H9 (cell line): Measurements from ENCODE around the gene PM20D1. TPM values are rescaled to one million over a fixed set of nuclear protein-coding genes. Genes with fewer than 3 reads are reported as not detected.

ENCODE experiments used
- DNase-seq: peaks from one replicate; pipeline ENCODE4 v3.0.0-alpha.2; 2017
- H2AFZ ChIP-seq: one replicate; pipeline ENCODE4 v1.6.1; 2013; ENCODE audit warnings: mild to moderate bottlenecking, low read length, control low read depth, moderate library complexity
- H2AK5ac ChIP-seq: 2 replicates; pipeline ENCODE4 v1.6.1; 2013; ENCODE audit warnings: low read length, control low read depth, mixed read lengths; ENCODE audit not compliant: insufficient read length
- H2BK120ac ChIP-seq: one replicate; pipeline ENCODE4 v1.6.1; 2013; ENCODE audit warnings: low read depth, mild to moderate bottlenecking, low read length, control low read depth, inconsistent platforms; ENCODE audit not compliant: poor library complexity, severe bottlenecking
- H2BK12ac ChIP-seq: 2 replicates; pipeline ENCODE4 v1.6.1; 2013; ENCODE audit warnings: low read length, control low read depth, mixed read lengths, low read depth; ENCODE audit not compliant: insufficient read length
- H2BK15ac ChIP-seq: 2 replicates; pipeline ENCODE4 v1.6.1; 2013; ENCODE audit warnings: low read depth, low read length, control low read depth
- H2BK20ac ChIP-seq: one replicate; pipeline ENCODE4 v1.6.1; 2013; ENCODE audit warnings: low read depth, mild to moderate bottlenecking, low read length, control low read depth, inconsistent platforms; ENCODE audit not compliant: poor library complexity, severe bottlenecking
- H2BK5ac ChIP-seq: 2 replicates; pipeline ENCODE4 v1.6.1; 2013; ENCODE audit warnings: low read length, control low read depth, mixed read lengths; ENCODE audit not compliant: insufficient read length
- H3K14ac ChIP-seq: 2 replicates; pipeline ENCODE4 v1.6.1; 2013; ENCODE audit warnings: low read length, control low read depth; ENCODE audit not compliant: insufficient read depth
- H3K18ac ChIP-seq: 2 replicates; pipeline ENCODE4 v1.6.1; 2013; ENCODE audit warnings: low read depth, mild to moderate bottlenecking, mixed read lengths, low read length, control low read depth; ENCODE audit not compliant: insufficient read length
- H3K23ac ChIP-seq: 2 replicates; pipeline ENCODE4 v1.6.1; 2013; ENCODE audit warnings: low read length, control low read depth, mixed read lengths, low read depth; ENCODE audit not compliant: insufficient read length
- H3K23me2 ChIP-seq: 2 replicates; pipeline ENCODE4 v1.6.1; 2013; ENCODE audit warnings: low read depth, mild to moderate bottlenecking, mixed read lengths, low read length, control low read depth; ENCODE audit not compliant: insufficient read length, poor library complexity, severe bottlenecking
- H3K27ac ChIP-seq: 2 replicates; pipeline ENCODE4 v1.5.1; 2013; ENCODE audit warnings: low read length, control low read depth, mixed read lengths, low read depth; ENCODE audit not compliant: insufficient read length
- H3K27me3 ChIP-seq: 2 replicates; pipeline ENCODE4 v1.6.1; 2013; ENCODE audit warnings: low read length, control low read depth, inconsistent platforms; ENCODE audit not compliant: insufficient read depth
- H3K4ac ChIP-seq: 2 replicates; pipeline ENCODE4 v1.6.1; 2013; ENCODE audit warnings: low read depth, mild to moderate bottlenecking, control low read depth, inconsistent platforms, low read length, moderate library complexity
- H3K4me1 ChIP-seq: 2 replicates; pipeline ENCODE4 v1.6.1; 2013; ENCODE audit warnings: low read length, control low read depth, inconsistent platforms; ENCODE audit not compliant: insufficient read depth
- H3K4me2 ChIP-seq: 2 replicates; pipeline ENCODE4 v1.6.1; 2013; ENCODE audit warnings: low read length, control low read depth, mixed read lengths; ENCODE audit not compliant: insufficient read length, insufficient read depth
- H3K56ac ChIP-seq: 2 replicates; pipeline ENCODE4 v1.6.1; 2013; ENCODE audit warnings: low read depth, mild to moderate bottlenecking, mixed read lengths, low read length, control low read depth; ENCODE audit not compliant: insufficient read length
- H3K79me1 ChIP-seq: 2 replicates; pipeline ENCODE4 v1.6.1; 2013; ENCODE audit warnings: low read depth, mild to moderate bottlenecking, moderate library complexity, low read length, control low read depth, inconsistent platforms; ENCODE audit not compliant: insufficient read depth, poor library complexity, severe bottlenecking
- H3K79me2 ChIP-seq: 2 replicates; pipeline ENCODE4 v1.6.1; 2013; ENCODE audit warnings: low read length, control low read depth, inconsistent platforms; ENCODE audit not compliant: insufficient read depth
- H3K9ac ChIP-seq: 2 replicates; pipeline ENCODE4 v1.6.1; 2013; ENCODE audit warnings: low read length, control low read depth, mixed read lengths; ENCODE audit not compliant: insufficient read length; ENCODE audit errors: extremely low read depth
- H3K9me3 ChIP-seq: one replicate; pipeline ENCODE4 v1.6.1; 2013; ENCODE audit warnings: low read depth, low read length, inconsistent platforms; ENCODE audit not compliant: control insufficient read depth
- H3T11ph ChIP-seq: one replicate; pipeline ENCODE4 v1.6.1; 2013; ENCODE audit warnings: mild to moderate bottlenecking, low read length, control low read depth, inconsistent platforms
- H4K20me1 ChIP-seq: one replicate; pipeline ENCODE4 v1.6.1; 2013; ENCODE audit not compliant: control insufficient read depth, insufficient read length, insufficient read depth
- H4K5ac ChIP-seq: 2 replicates; pipeline ENCODE4 v1.6.1; 2013; ENCODE audit warnings: low read depth, mild to moderate bottlenecking, mixed read lengths, low read length, control low read depth; ENCODE audit not compliant: insufficient read length
- H4K8ac ChIP-seq: replicated peaks from 2 replicates; pipeline ENCODE4 v1.6.1; 2013; ENCODE audit warnings: low read length, control low read depth, mixed read lengths, low read depth; ENCODE audit not compliant: insufficient read length
- H4K91ac ChIP-seq: 2 replicates; pipeline ENCODE4 v1.6.1; 2013; ENCODE audit warnings: low read depth, mild to moderate bottlenecking, moderate library complexity, mixed read lengths, low read length, control low read depth; ENCODE audit not compliant: insufficient read length
- H3K27ac Mint-ChIP-seq, 3 experiments: 2 replicates in 2 of 3; 3 replicates in 1 of 3; pipeline ENCODE4 v1.8.0; 2020 to 2021; ENCODE audit warnings: mixed read lengths in 3 of 3, mild to moderate bottlenecking in 1 of 3, moderate library complexity in 1 of 3
- H3K27me3 Mint-ChIP-seq: 2 replicates; pipeline ENCODE4 v1.8.0; 2021; ENCODE audit warnings: low read depth, mild to moderate bottlenecking, moderate library complexity, mixed read lengths
- H3K36me3 Mint-ChIP-seq, 3 experiments: 2 replicates in 2 of 3; 3 replicates in 1 of 3; pipeline ENCODE4 v1.8.0; 2020 to 2021; ENCODE audit warnings: low read depth in 3 of 3, mixed read lengths in 3 of 3; ENCODE audit not compliant: insufficient read depth in 1 of 3
- H3K4me1 Mint-ChIP-seq, 2 experiments: 2 replicates each; pipeline ENCODE4 v1.8.0; 2020; ENCODE audit warnings: mixed read lengths in 2 of 2
- H3K4me3 Mint-ChIP-seq, 2 experiments: 2 replicates in 1 of 2; 3 replicates in 1 of 2; pipeline ENCODE4 v1.8.0; 2020 to 2021; ENCODE audit warnings: mild to moderate bottlenecking in 2 of 2, mixed read lengths in 2 of 2, moderate library complexity in 1 of 2
- H3K9me3 Mint-ChIP-seq, 2 experiments: 2 replicates in 1 of 2; 3 replicates in 1 of 2; pipeline ENCODE4 v1.8.0; 2020; ENCODE audit warnings: mild to moderate bottlenecking in 2 of 2, mixed read lengths in 2 of 2, moderate library complexity in 1 of 2
- CTCF ChIP-seq: fragments of 200-600 bp; sonication (generic); conservative IDR thresholded peaks from 3 replicates; pipeline ENCODE4 v1.8.0; 2021; ENCODE audit warnings: antibody characterized with exemption, mild to moderate bottlenecking
- WGBS: extraction: QIAGEN DNeasy Blood & Tissue Kit; methylation state at CpG from one replicate; pipeline ENCODE4 v1.1.7; 2013; ENCODE audit warnings: missing lambda C conversion rate, low lambda C conversion rate, mixed read lengths; ENCODE audit not compliant: insufficient read length; ENCODE audit errors: extremely low coverage; 5-methylcytosine and 5-hydroxymethylcytosine counted together
- total RNA-seq: library from RNA; stranded (reverse); gene quantifications from 2 replicates; pipeline ENCODE4 v1.2.1, GENCODE V29; 2021

PM20D1 gene
- total RNA-seq, 1 experiment from 2014 or later, result not detected

GRCh38 chr1:205870236-205870635, 20.3 kb upstream of the PM20D1 start:
- peaks cover 4% of the 10 kb centered on the region for H3K27me3 Mint-ChIP-seq
- no peak for DNase-seq
- H2BK15ac ChIP-seq, result no peak overlapping the region
- no peak overlapping the region for H2BK5ac ChIP-seq
- no peaks in the 10 kb centered on the region for H3K9me3 Mint-ChIP-seq
- no peak overlapping the region for H3K4me2 ChIP-seq
- H4K5ac ChIP-seq, result no peak overlapping the region
- H3K79me2 ChIP-seq, result no peaks in the 10 kb centered on the region
- no peak overlapping the region for H3K4ac ChIP-seq
- H3T11ph ChIP-seq, result no peak overlapping the region
- no peak overlapping the region for H3K14ac ChIP-seq
- H3K36me3 Mint-ChIP-seq, result no peaks in the 10 kb centered on the region
- no peaks in the 10 kb centered on the region for H3K23me2 ChIP-seq
- WGBS, result no CpG with 5 or more reads among the region's 2 CpGs
- H3K4me3 Mint-ChIP-seq, result no peak overlapping the region
- H3K4me1 ChIP-seq, result no peaks in the 10 kb centered on the region
- H2AFZ ChIP-seq, result no peak overlapping the region
- no peak overlapping the region for H3K27ac Mint-ChIP-seq
- no peaks in the 10 kb centered on the region for H3K27me3 ChIP-seq
- no peaks in the 10 kb centered on the region for H4K20me1 ChIP-seq
- no peak overlapping the region for H3K56ac ChIP-seq
- no peak for TF ChIP-seq CTCF
- no peak overlapping the region for H4K91ac ChIP-seq
- no peak overlapping the region for H3K27ac ChIP-seq
- H3K9me3 ChIP-seq, result no peaks in the 10 kb centered on the region
- H2BK12ac ChIP-seq, result no peak overlapping the region
- H3K79me1 ChIP-seq, result no peaks in the 10 kb centered on the region
- no peak overlapping the region for H2BK120ac ChIP-seq
- no peak overlapping the region for H2BK20ac ChIP-seq
- H3K9ac ChIP-seq, result no peak overlapping the region
- peaks cover 3 to 12% of the 10 kb centered on the region in 2 experiments for H3K4me1 Mint-ChIP-seq
- no peak overlapping the region for H3K18ac ChIP-seq
- H3K23ac ChIP-seq, result no peak overlapping the region
- H2AK5ac ChIP-seq, result no peak overlapping the region
- no peak overlapping the region for H4K8ac ChIP-seq
